Stimulated activated CD8-positive, alpha-beta memory T cell treated with anti-CD3 and anti-CD28 coated beads, Interleukin-2, amount 100 ng/mL, for 48 hours (primary cell): Measurements from ENCODE around the gene DDIAS.
"Not testable (repeated sequence)": the region's sequence is repeated elsewhere in the genome, so short reads cannot be mapped to it uniquely, and the experiment has no call there.

Source experiments
- DNase-seq, 2 donors: peaks; one replicate each; pipeline ENCODE4 v3.0.0-alpha.2; 2020; ENCODE audit warnings: low read depth in 2 of 2

DDIAS gene

GRCh38 chr11:82969811-82970210 lies 68.3 kb downstream of the DDIAS start:
- DNase-seq: no peak

DNA sequence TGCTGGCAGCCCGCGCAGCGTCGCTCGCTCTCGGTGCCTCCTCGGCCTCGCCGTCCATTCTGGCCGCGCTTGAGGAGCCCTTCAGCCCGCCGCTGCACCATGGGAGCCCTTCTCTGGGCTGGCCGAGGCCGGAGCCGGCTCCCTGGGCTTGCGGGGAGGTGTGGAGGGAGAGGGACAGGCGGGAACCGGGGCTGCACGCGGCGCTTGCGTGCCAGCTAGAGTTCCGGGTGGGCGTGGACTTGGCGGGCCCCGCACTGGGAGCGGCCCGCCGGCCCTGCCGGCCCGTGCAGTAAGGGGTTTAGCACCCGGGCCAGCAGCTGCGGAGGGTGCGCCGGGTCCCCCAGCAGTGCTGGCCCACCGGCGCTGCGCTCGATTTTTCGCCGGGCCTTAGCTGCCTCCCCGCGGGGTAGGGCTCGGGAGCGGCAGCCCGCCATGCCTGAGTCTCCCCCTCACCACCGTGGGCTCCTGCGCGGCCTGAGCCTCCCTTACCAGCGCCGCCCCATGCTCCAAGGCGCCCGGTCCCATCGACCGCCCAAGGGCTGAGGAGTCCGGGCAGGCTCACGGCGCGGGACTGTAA lies 69.1 kb downstream of the DDIAS start:
- not testable (repeated sequence) for DNase-seq

GRCh38 chr11:82971519-82971946 lies 70.0 kb downstream of the DDIAS start:
- peak; percentile 17 to 37 for DNase-seq

GRCh38 chr11:82972103-82972502 lies 70.6 kb downstream of the DDIAS start:
- DNase-seq: no peak

GRCh38 chr11:82974135-82974534 lies 72.6 kb downstream of the DDIAS start:
- no peak for DNase-seq

DNA sequence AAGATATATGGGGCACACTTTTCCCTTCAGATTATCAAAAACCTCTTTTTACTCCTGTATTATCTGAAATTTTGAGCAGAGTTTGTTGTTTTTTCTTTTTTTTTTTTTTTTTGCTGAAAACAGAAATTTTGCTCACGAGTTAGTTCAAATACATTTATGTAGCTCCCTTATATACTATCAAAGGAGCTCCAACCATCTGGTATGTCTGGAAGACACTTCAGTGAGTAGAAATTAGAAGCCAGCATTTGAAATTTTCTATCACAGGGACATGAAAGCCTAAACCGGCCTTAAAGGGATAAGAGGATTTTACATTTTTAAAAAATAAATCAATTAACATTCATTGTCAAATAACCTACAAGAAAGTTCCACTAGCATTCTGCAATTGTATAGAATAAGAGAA lies 73.3 kb downstream of the DDIAS start:
- no peak for DNase-seq

DNA sequence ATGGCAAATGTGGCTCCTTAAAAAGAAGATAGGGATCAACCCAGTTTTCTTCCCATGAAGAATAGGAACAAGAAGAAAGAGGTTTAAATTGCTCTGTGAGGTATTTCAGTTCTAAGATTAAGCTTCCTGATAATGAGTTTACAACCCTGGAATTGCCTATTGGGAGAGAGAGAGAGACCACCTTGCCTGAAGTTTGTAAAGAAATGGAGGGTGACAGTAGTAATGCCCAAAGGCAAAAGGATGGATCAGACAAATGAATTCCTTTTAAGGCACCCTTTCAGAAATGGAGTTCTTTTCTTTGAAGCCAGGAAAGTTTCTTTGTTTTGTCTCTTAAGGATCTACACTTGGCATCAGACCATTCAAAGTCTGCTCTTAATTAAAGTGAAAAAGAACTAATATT lies 74.3 kb downstream of the DDIAS start:
- no peak for DNase-seq

DNA sequence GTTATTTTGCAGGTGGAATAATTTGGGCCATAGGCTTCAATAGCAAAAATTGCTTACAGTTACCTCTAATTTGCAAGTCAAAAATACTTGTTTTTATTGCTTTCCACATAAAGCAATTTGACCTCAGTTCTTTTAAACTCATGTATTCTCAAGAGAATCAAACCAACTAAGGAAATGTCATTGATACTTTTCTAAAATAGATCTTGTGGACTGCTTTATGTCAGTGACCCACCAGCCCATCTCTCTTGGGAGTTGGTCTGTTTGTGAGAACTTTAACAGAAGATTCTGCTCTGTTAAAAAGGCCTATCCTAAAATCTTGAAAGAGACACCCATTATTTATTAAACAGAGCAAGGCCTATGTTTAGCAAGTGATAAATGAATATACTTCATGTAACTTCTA lies 75.2 kb downstream of the DDIAS start:
- no peak for DNase-seq

DNA sequence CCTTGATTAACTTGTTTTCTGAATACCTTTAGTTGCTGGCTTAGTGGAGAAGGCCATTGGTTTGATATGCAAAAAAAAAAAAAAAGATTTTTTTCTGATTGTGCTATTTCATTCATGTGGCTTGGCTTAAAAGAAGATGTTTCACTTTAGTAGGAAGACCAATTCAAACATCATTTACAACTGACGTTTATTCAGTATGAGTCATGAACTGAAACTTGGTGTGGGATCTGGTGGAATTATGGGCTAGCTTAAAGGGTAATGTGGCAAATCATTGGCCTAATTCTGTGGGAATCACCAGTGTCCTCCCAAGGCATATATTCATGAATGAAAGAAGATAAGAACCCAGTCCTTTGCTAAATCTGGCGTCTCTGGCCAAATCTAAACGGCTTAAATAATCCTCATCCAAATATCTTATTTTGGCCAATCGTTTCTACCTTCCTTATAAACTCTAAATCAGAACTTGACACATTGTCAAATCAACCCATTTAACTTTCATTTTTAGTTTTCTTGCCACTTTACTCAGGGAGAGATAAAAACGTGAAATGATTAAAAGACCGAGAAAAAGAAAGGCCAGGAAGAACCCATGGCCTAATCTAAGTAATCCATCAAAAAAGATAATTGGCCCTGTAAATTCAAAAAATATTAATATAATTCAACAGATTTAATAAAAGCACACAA lies 77.0 kb downstream of the DDIAS start:
- no peak for DNase-seq

DNA sequence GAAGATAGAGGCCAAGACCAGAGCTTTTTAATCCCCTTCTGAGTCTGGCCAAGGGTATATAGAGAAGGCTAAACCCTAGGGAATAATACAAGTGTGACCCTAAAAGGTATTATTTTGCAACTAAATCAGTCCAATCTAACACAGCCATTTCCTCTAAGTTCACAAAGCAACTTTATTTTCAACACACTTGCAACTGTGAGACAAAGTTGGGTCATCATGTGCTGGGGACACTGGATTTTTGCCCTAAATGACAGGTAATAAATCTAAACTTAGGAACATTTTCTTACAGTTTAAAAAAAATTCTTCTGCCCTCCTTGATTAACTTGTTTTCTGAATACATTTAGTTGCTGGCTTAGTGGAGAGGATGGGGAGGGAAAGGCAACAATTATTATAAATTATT lies 78.3 kb downstream of the DDIAS start:
- DNase-seq: no peak

- no peak for DNase-seq
Observed at GRCh38 chr11:82980292-82980691, 78.8 kb downstream of the DDIAS start.

DNA sequence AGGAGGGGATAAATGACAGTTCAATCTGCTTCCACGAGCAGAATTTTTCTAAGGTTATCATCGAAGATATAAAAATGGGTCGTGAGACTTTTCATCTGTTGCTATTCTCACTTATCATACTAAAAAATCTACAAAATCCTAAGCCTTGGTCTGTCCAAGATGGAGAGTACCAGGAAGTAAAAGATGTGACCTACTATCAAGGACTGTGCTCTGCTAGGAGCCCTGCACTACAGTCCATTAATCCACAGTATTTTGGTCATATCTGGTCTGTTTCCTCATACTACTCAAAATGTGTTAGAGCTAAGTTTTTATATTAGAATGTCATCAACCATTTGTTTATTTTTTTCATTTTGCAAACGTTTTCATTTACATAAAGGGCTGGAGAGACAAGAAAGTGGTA lies 79.4 kb downstream of the DDIAS start:
- DNase-seq: no peak

DNA sequence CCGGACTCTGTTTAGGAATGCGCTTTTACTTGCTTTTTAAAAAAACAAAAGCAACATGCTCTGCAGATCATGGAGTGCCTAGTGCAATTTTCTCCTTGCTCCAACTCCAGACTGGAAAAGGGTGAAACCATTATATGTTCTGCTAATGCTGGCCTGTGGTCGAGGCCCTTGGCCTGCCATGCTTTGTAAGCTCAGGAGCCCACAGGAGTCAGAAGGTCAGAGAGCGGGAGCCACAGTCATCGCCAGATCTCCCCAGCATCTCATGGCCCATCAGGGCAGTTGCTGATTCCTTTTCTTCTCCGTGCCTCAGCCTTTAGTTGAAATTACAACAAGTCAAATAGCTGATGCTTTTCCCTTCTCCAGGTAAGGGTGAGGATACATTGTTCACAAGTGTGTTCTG lies 80.3 kb downstream of the DDIAS start:
- DNase-seq: no peak
